ENCODE results near the gene SCFD1. TPM values are rescaled to one million over a fixed set of nuclear protein-coding genes. Genes with fewer than 3 reads are reported as not detected.
"Not testable (repeated sequence)": the region's sequence is repeated elsewhere in the genome, so short reads cannot be mapped to it uniquely, and the experiment has no call there.

SCFD1 gene
- total RNA-seq, 6 donors from 2014 or later: 26.1 to 132 (median 66.2) TPM

- Histone ChIP-seq H3K9me3 (no peaks in the 10 kb centered on the region), H3K4me3 (no peak overlapping the region), H3K36me3 (peaks cover 6 to 32% (median 14%) of the 10 kb centered on the region in 4 donors), H3K4me1 (peaks cover 0 to 3% (median 0%) of the 10 kb centered on the region in 4 donors), H3K27ac (no peak overlapping the region), H3K27me3 (no peaks in the 10 kb centered on the region)
- no peak for ATAC-seq (ENCODE audit: low FRiP score in 2 of 2)
- 86 to 100% methylated on average over 1 of the region's 1 CpG for WGBS, 2 donors
- DNase-seq: no peak
- TF ChIP-seq POLR2AphosphoS5 (IDR thresholded peaks at IDR 0.05): no peak
- TF ChIP-seq POLR2A (IDR thresholded peaks at IDR 0.05): no peak
- TF ChIP-seq CTCF (IDR thresholded peaks at IDR 0.05): no peak
- TF ChIP-seq EP300 (IDR thresholded peaks at IDR 0.05): no peak
Observed at GRCh38 chr14:30632730-30633129, 10.6 kb downstream of the SCFD1 start.

- no peak overlapping the region for H3K4me3 ChIP-seq
- no peak for ATAC-seq (ENCODE audit: low FRiP score in 2 of 2)
- peak in 1 of 2 donors; percentile 28 for DNase-seq
- no peaks in the 10 kb centered on the region for H3K9me3 ChIP-seq
- peak overlapping the region in 1 of 4 donors; percentile 1 for H3K27ac ChIP-seq
- TF ChIP-seq EP300 (IDR thresholded peaks at IDR 0.05): no peak
- TF ChIP-seq CTCF (IDR thresholded peaks at IDR 0.05): no peak
- TF ChIP-seq POLR2A (IDR thresholded peaks at IDR 0.05): no peak
- TF ChIP-seq POLR2AphosphoS5 (IDR thresholded peaks at IDR 0.05): no peak
- 58 to 68% methylated on average over 3 of the region's 3 CpGs for WGBS, 2 donors
- H3K27me3 ChIP-seq: no peaks in the 10 kb centered on the region
- H3K36me3 ChIP-seq: peaks cover 8 to 58% (median 17%) of the 10 kb centered on the region in 4 donors
- H3K4me1 ChIP-seq: peaks cover 0 to 15% (median 0%) of the 10 kb centered on the region in 4 donors
Observed at GRCh38 chr14:30638926-30639325, 16.8 kb downstream of the SCFD1 start.

GRCh38 chr14:30641207-30641606, 19.1 kb downstream of the SCFD1 start:
- TF ChIP-seq EP300 (IDR thresholded peaks at IDR 0.05) (no peak), POLR2A (IDR thresholded peaks at IDR 0.05) (no peak), POLR2AphosphoS5 (IDR thresholded peaks at IDR 0.05) (no peak)
- Histone ChIP-seq H3K4me3 (no peak overlapping the region), H3K4me1 (peaks cover 0 to 15% (median 0%) of the 10 kb centered on the region in 4 donors), H3K27ac (no peak overlapping the region), H3K36me3 (peaks cover 4 to 63% (median 18%) of the 10 kb centered on the region in 4 donors), H3K27me3 (no peaks in the 10 kb centered on the region), H3K9me3 (peaks cover 0 to 7% (median 0%) of the 10 kb centered on the region in 4 donors)
- DNase-seq (no peak), ATAC-seq (ENCODE audit: low FRiP score in 2 of 2) (no peak)
- WGBS, 2 donors: 79 to 88% methylated on average over 1 of the region's 1 CpG

GRCh38 chr14:30644462-30644861, 22.3 kb downstream of the SCFD1 start:
- H3K36me3 ChIP-seq: peaks cover 4 to 68% (median 15%) of the 10 kb centered on the region in 4 donors
- 95 to 99% methylated on average over 5 of the region's 5 CpGs for WGBS, 2 donors
- H3K4me3 ChIP-seq; ATAC-seq (ENCODE audit: low FRiP score in 2 of 2); H3K27me3 ChIP-seq; H3K27ac ChIP-seq; DNase-seq; H3K4me1 ChIP-seq; H3K9me3 ChIP-seq: not testable (repeated sequence)

- Histone ChIP-seq H3K4me3 (no peak overlapping the region), H3K4me1 (no peaks in the 10 kb centered on the region), H3K9me3 (peaks cover 0 to 7% (median 0%) of the 10 kb centered on the region in 4 donors), H3K27ac (no peak overlapping the region), H3K36me3 (peaks cover 12 to 73% (median 16%) of the 10 kb centered on the region in 4 donors), H3K27me3 (no peaks in the 10 kb centered on the region)
- TF ChIP-seq POLR2AphosphoS5 (IDR thresholded peaks at IDR 0.05) (no peak), EP300 (IDR thresholded peaks at IDR 0.05) (no peak), CTCF (IDR thresholded peaks at IDR 0.05) (no peak), POLR2A (IDR thresholded peaks at IDR 0.05) (no peak)
- DNase-seq (no peak), ATAC-seq (ENCODE audit: low FRiP score in 2 of 2) (no peak)
- WGBS, 2 donors: 98 to 100% methylated on average over 2 of the region's 2 CpGs
Observed at GRCh38 chr14:30645600-30645999, 23.5 kb downstream of the SCFD1 start.

GRCh38 chr14:30648471-30648870, 26.4 kb downstream of the SCFD1 start:
- DNase-seq (no peak), ATAC-seq (ENCODE audit: low FRiP score in 2 of 2) (no peak)
- WGBS, 2 donors: 100% methylated on average over 2 of the region's 2 CpGs
- no peaks in the 10 kb centered on the region for H3K27me3 ChIP-seq
- no peak overlapping the region for H3K4me3 ChIP-seq
- no peak overlapping the region for H3K27ac ChIP-seq
- peaks cover 0 to 7% (median 0%) of the 10 kb centered on the region in 4 donors for H3K9me3 ChIP-seq
- peaks cover 16 to 83% (median 28%) of the 10 kb centered on the region in 4 donors for H3K36me3 ChIP-seq
- H3K4me1 ChIP-seq: no peaks in the 10 kb centered on the region
- TF ChIP-seq POLR2A (IDR thresholded peaks at IDR 0.05): no peak
- no peak for TF ChIP-seq POLR2AphosphoS5 (IDR thresholded peaks at IDR 0.05)
- no peak for TF ChIP-seq CTCF (IDR thresholded peaks at IDR 0.05)
- no peak for TF ChIP-seq EP300 (IDR thresholded peaks at IDR 0.05)

Data from upper lobe of left lung (tissue), 6 donors.